HepG2 (cell line): ENCODE measurements around the gene ORC3. TPM values are rescaled to one million over a fixed set of nuclear protein-coding genes. Genes with fewer than 3 reads are reported as not detected.

ENCODE experiments used
- FLYWCH1 ChIP-seq: sonication (generic); formaldehyde crosslinking; IDR thresholded peaks from 2 replicates; pipeline ENCODE4 v1.8.1; 2023; ENCODE audit warnings: mild to moderate bottlenecking, missing genetic modification reagents
- MED1 ChIP-seq: sonication (generic); formaldehyde crosslinking; IDR thresholded peaks from 2 replicates; pipeline ENCODE4 v1.4.0; 2020; ENCODE audit warnings: missing genetic modification reagents
- ZNF781 ChIP-seq: sonication (generic); formaldehyde crosslinking; IDR thresholded peaks from 2 replicates; pipeline ENCODE4 v1.5.1; 2020; ENCODE audit warnings: borderline replicate concordance, mild to moderate bottlenecking, missing genetic modification reagents; ENCODE audit errors: not compliant biosample characterization
- polyA plus RNA-seq, 8 experiments: library from polyadenylated mRNA; depleted of rRNA in 3 of 8; stranded (reverse) in 7 of 8; unstranded in 1 of 8; fragments of >200 nt; fragmentation: Illumina TruSeq in 4 of 8; extraction: Trizol in 4 of 8; gene quantifications; 2 replicates each; pipeline versions ENCODE4 v1.2.1 to v1.2.3, GENCODE V29; 2011 to 2016; ENCODE audit warnings: low read depth in 4 of 8, missing spikeins in 1 of 8, mixed read lengths in 1 of 8; ENCODE audit not compliant: insufficient read depth in 1 of 8
- total RNA-seq, 5 experiments: library from RNA; depleted of rRNA; stranded (reverse); fragments of >200 nt; fragmentation: Illumina TruSeq; extraction: Trizol; gene quantifications; 2 replicates each; pipeline ENCODE4 v1.2.3, GENCODE V29; 2016; ENCODE audit warnings: low read depth in 1 of 5
- TF ChIP-seq, protein P1 (sequence below): sonication (generic); formaldehyde crosslinking; IDR thresholded peaks from 2 replicates; pipeline ENCODE4 v1.5.1; 2020; ENCODE audit warnings: missing genetic modification reagents, mild to moderate bottlenecking, borderline replicate concordance
- TF ChIP-seq, protein P2 (sequence below), 2 experiments: fragments of 450-650 bp in 1 of 2; sonication (generic) in 1 of 2; formaldehyde crosslinking in 1 of 2; IDR thresholded peaks; 2 replicates each; pipeline versions ENCODE4 v1.6.1 to v1.8.0; 2016 to 2022; ENCODE audit warnings: antibody characterized with exemption in 1 of 2, mild to moderate bottlenecking in 1 of 2, missing genetic modification reagents in 1 of 2
- TF ChIP-seq, protein P3 (sequence below): IDR thresholded peaks from 2 replicates; pipeline ENCODE4 v1.6.1; 2016; ENCODE audit warnings: missing genetic modification reagents, missing compliant biosample characterization
- TF ChIP-seq, protein P4 (sequence below): sonication (generic); formaldehyde crosslinking; IDR thresholded peaks from 2 replicates; pipeline ENCODE4 v1.4.0; 2020; ENCODE audit warnings: missing genetic modification reagents
- TF ChIP-seq, protein P5 (sequence below): sonication (generic); formaldehyde crosslinking; IDR thresholded peaks from 2 replicates; pipeline ENCODE4 v1.5.1; 2020; ENCODE audit warnings: mild to moderate bottlenecking, moderate library complexity, missing genetic modification reagents

ORC3 gene
- total and polyA plus RNA-seq, 2 of the 13 experiments (the other 11 are each of a cell fraction or from before 2014, with no cell fraction given), result 21.8 to 43.5 TPM

DNA sequence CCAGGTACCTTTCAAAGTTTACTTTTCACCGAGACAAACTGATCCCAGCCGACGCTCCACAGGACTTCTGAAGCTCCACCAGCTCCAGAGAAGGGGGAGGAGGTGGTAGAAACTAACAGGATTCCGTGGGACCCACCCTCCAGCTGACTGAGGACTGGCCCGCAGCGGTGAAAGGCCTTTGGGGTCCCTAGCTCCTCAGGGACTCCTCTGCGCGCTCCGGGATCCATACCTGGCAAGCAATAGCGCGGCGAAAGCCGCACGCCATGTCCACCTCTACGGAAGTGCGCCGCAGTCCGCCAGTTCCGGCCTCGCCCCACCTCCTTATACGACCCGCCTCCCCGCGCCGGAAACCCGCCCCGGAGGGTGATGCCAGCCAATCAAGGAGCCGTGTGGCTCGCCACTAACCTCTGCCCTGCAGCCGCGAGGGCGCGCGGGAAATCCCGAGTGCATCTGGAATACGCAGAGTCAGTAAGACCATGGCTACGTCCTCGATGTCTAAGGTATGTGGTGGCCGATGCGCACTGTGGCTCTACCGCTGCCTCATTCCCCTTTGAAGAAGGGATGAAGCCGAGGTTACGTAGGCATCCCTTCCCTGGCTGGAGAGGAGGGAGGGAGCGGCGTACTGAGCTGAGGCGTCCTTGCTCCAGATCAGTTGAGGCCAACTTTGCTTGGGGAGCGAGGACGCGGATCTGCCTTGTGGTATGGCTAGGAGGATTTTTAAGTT, at the start of gene ORC3, which contains the start of gene RARS2 (continued):
- TF ChIP-seq, protein P1, sequence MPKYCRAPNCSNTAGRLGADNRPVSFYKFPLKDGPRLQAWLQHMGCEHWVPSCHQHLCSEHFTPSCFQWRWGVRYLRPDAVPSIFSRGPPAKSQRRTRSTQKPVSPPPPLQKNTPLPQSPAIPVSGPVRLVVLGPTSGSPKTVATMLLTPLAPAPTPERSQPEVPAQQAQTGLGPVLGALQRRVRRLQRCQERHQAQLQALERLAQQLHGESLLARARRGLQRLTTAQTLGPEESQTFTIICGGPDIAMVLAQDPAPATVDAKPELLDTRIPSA, result no peak
- peak; percentile 71; the same call in 1 of the 2 replicates for TF ChIP-seq MED1
- no peak for TF ChIP-seq ZNF781 (CRISPR knock-in tag)
- TF ChIP-seq, protein P2, sequence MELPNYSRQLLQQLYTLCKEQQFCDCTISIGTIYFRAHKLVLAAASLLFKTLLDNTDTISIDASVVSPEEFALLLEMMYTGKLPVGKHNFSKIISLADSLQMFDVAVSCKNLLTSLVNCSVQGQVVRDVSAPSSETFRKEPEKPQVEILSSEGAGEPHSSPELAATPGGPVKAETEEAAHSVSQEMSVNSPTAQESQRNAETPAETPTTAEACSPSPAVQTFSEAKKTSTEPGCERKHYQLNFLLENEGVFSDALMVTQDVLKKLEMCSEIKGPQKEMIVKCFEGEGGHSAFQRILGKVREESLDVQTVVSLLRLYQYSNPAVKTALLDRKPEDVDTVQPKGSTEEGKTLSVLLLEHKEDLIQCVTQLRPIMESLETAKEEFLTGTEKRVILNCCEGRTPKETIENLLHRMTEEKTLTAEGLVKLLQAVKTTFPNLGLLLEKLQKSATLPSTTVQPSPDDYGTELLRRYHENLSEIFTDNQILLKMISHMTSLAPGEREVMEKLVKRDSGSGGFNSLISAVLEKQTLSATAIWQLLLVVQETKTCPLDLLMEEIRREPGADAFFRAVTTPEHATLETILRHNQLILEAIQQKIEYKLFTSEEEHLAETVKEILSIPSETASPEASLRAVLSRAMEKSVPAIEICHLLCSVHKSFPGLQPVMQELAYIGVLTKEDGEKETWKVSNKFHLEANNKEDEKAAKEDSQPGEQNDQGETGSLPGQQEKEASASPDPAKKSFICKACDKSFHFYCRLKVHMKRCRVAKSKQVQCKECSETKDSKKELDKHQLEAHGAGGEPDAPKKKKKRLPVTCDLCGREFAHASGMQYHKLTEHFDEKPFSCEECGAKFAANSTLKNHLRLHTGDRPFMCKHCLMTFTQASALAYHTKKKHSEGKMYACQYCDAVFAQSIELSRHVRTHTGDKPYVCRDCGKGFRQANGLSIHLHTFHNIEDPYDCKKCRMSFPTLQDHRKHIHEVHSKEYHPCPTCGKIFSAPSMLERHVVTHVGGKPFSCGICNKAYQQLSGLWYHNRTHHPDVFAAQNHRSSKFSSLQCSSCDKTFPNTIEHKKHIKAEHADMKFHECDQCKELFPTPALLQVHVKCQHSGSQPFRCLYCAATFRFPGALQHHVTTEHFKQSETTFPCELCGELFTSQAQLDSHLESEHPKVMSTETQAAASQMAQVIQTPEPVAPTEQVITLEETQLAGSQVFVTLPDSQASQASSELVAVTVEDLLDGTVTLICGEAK (IDR thresholded peaks at IDR 0.05), result peak; percentile 65
- TF ChIP-seq, protein P2 (CRISPR knock-in tag; IDR thresholded peaks at IDR 0.05), result no peak; the same call in 1 of the 2 replicates
- TF ChIP-seq, protein P3, sequence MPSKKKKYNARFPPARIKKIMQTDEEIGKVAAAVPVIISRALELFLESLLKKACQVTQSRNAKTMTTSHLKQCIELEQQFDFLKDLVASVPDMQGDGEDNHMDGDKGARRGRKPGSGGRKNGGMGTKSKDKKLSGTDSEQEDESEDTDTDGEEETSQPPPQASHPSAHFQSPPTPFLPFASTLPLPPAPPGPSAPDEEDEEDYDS (CRISPR knock-in tag), result peak; percentile 94
- no peak for TF ChIP-seq FLYWCH1
- TF ChIP-seq, protein P4, sequence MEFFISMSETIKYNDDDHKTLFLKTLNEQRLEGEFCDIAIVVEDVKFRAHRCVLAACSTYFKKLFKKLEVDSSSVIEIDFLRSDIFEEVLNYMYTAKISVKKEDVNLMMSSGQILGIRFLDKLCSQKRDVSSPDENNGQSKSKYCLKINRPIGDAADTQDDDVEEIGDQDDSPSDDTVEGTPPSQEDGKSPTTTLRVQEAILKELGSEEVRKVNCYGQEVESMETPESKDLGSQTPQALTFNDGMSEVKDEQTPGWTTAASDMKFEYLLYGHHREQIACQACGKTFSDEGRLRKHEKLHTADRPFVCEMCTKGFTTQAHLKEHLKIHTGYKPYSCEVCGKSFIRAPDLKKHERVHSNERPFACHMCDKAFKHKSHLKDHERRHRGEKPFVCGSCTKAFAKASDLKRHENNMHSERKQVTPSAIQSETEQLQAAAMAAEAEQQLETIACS (CRISPR knock-in tag), result peak; percentile 59
- TF ChIP-seq, protein P5, sequence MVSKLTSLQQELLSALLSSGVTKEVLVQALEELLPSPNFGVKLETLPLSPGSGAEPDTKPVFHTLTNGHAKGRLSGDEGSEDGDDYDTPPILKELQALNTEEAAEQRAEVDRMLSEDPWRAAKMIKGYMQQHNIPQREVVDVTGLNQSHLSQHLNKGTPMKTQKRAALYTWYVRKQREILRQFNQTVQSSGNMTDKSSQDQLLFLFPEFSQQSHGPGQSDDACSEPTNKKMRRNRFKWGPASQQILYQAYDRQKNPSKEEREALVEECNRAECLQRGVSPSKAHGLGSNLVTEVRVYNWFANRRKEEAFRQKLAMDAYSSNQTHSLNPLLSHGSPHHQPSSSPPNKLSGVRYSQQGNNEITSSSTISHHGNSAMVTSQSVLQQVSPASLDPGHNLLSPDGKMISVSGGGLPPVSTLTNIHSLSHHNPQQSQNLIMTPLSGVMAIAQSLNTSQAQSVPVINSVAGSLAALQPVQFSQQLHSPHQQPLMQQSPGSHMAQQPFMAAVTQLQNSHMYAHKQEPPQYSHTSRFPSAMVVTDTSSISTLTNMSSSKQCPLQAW, result peak; percentile 80
